Fibroblast of lung (primary cell): Measurements from ENCODE around the gene SCUBE1. TPM values are rescaled to one million over a fixed set of nuclear protein-coding genes. Genes with fewer than 3 reads are reported as not detected.

Experiments used
- DNase-seq, 2 donors: peaks; one replicate each; pipeline versions ENCODE4 v3.0.0 to v3.0.0-alpha.2; 2010; ENCODE audit warnings: low read depth in 2 of 2
- H2AFZ ChIP-seq: 2 replicates; pipeline ENCODE4 v1.5.1; 2012; ENCODE audit warnings: low read length, control low read depth, inconsistent platforms
- H3K27ac ChIP-seq: 2 replicates; pipeline ENCODE4 v1.5.1; 2011; ENCODE audit warnings: low read length, control low read depth; ENCODE audit not compliant: insufficient read depth
- H3K27me3 ChIP-seq: 2 replicates; pipeline ENCODE4 v1.5.1; 2011; ENCODE audit warnings: mild to moderate bottlenecking, low read length; ENCODE audit not compliant: control insufficient read depth, insufficient read depth
- H3K36me3 ChIP-seq: 2 replicates; pipeline ENCODE4 v1.5.1; 2011; ENCODE audit warnings: low read length; ENCODE audit not compliant: control insufficient read depth, insufficient read depth
- H3K4me1 ChIP-seq: 2 replicates; pipeline ENCODE4 v1.5.1; 2011; ENCODE audit warnings: low read length; ENCODE audit not compliant: control insufficient read depth, insufficient read depth; ENCODE audit errors: extremely low read depth
- H3K4me2 ChIP-seq: 2 replicates; pipeline ENCODE4 v1.5.1; 2011; ENCODE audit warnings: low read length, control low read depth; ENCODE audit not compliant: insufficient read depth; ENCODE audit errors: extremely low read depth
- H3K4me3 ChIP-seq, 4 experiments: fragments of 200-600 bp in 1 of 4; sonication (generic) in 1 of 4; replicated peaks in 1 of 4; 2 replicates each; pipeline ENCODE4 v1.5.1; 2011 to 2016; ENCODE audit warnings: low read length in 4 of 4, low read depth in 3 of 4, mild to moderate bottlenecking in 3 of 4, control low read depth in 2 of 4, inconsistent platforms in 1 of 4, mixed read lengths in 1 of 4; ENCODE audit not compliant: insufficient read depth in 1 of 4; ENCODE audit errors: control extremely low read depth in 1 of 4
- H3K79me2 ChIP-seq: 2 replicates; pipeline ENCODE4 v1.5.1; 2012; ENCODE audit warnings: mild to moderate bottlenecking, low read length, inconsistent platforms; ENCODE audit not compliant: control insufficient read depth, insufficient read depth
- H3K9ac ChIP-seq: 2 replicates; pipeline ENCODE4 v1.5.1; 2011; ENCODE audit warnings: mild to moderate bottlenecking, low read length, control low read depth; ENCODE audit not compliant: insufficient read depth
- H3K9me3 ChIP-seq: 2 replicates; pipeline ENCODE4 v1.5.1; 2012; ENCODE audit warnings: low read depth, low read length; ENCODE audit not compliant: control insufficient read depth, insufficient read depth
- H4K20me1 ChIP-seq: 2 replicates; pipeline ENCODE4 v1.5.1; 2011; ENCODE audit warnings: low read length; ENCODE audit not compliant: control insufficient read depth, insufficient read depth; ENCODE audit errors: extremely low read depth
- CTCF ChIP-seq, 2 donors: IDR thresholded peaks in 1 of 2; conservative IDR thresholded peaks in 1 of 2; 1 replicate in 1 of 2; 2 replicates in 1 of 2; pipeline ENCODE4 v1.5.1; 2011 to 2012; ENCODE audit warnings: low read length in 2 of 2, control low read depth in 1 of 2, inconsistent platforms in 1 of 2, low read depth in 1 of 2, mild to moderate bottlenecking in 1 of 2
- EZH2 ChIP-seq: IDR thresholded peaks from 2 replicates; pipeline ENCODE4 v1.5.1; 2012; ENCODE audit warnings: low read length, control low read depth, mild to moderate bottlenecking; ENCODE audit errors: missing control alignments
- polyA minus RNA-seq: library from RNA; depleted of rRNA, polyadenylated mRNA; stranded (reverse); fragments of >200 nt; gene quantifications from 2 replicates; pipeline ENCODE4 v1.2.3, GENCODE V29; 2011; ENCODE audit warnings: low replicate concordance
- polyA plus RNA-seq, 2 donors: library from polyadenylated mRNA; depleted of rRNA in 1 of 2; stranded (reverse) in 1 of 2; unstranded in 1 of 2; fragments of >200 nt; gene quantifications; 2 replicates each; pipeline ENCODE4 v1.2.1, GENCODE V29; 2011 to 2012; ENCODE audit warnings: missing spikeins in 1 of 2
- total RNA-seq: library from RNA; depleted of rRNA; stranded (reverse); fragments of >200 nt; gene quantifications from 2 replicates; pipeline ENCODE4 v1.2.1, GENCODE V29; 2014

SCUBE1 gene
- total RNA-seq (0.17 and 0.51 TPM in 2 replicates), polyA plus RNA-seq (not detected in 2 replicates), polyA minus RNA-seq (not detected in 2 replicates)
- not detected in 2 replicates for polyA plus RNA-seq (2012)

- Histone ChIP-seq H3K4me2 (no peak within 1 kb of the TSS), H3K4me1 (no peaks in the 10 kb centered on the region), H3K27me3 (peaks cover 36% of the 10 kb centered on the region), H3K9me3 (no peaks in the 10 kb centered on the region), H3K9ac (no peak within 1 kb of the TSS), H3K4me3 (no peak within 1 kb of the TSS), H3K27ac (no peak within 1 kb of the TSS), H3K36me3 (no peaks in the 10 kb centered on the region), H4K20me1 (no peaks in the 10 kb centered on the region), H2AFZ (no peak within 1 kb of the TSS), H3K79me2 (no peaks in the 10 kb centered on the region)
- no peak for TF ChIP-seq CTCF (conservative IDR thresholded peaks at IDR 0.05 in 1 of 2, IDR thresholded peaks at IDR 0.05 in 1 of 2; ENCODE audit: low read depth in 1 of 2, low read length in 2 of 2)
- peak; percentile 2 for TF ChIP-seq EZH2
- peak in 1 of 2 donors; percentile 25 for DNase-seq
Measured at GRCh38 chr22:43343262-43343669, at the start of gene SCUBE1. Gene SCUBE1, minus strand, starts transcription at chr22:43343372. Its CDS starts 111 bp downstream, at chr22:43343261.

GRCh38 chr22:43392385-43392989, 49.3 kb upstream of the SCUBE1 start:
- Histone ChIP-seq H3K79me2 (no peaks in the 10 kb centered on the region), H3K36me3 (no peaks in the 10 kb centered on the region), H3K4me3 (no peak overlapping the region), H3K9me3 (no peaks in the 10 kb centered on the region), H4K20me1 (no peaks in the 10 kb centered on the region), H3K4me2 (no peak overlapping the region), H3K4me1 (no peaks in the 10 kb centered on the region), H3K27me3 (peaks cover 2% of the 10 kb centered on the region), H3K9ac (no peak overlapping the region), H2AFZ (no peak overlapping the region), H3K27ac (no peak overlapping the region)
- TF ChIP-seq CTCF (conservative IDR thresholded peaks at IDR 0.05 in 1 of 2, IDR thresholded peaks at IDR 0.05 in 1 of 2; ENCODE audit: low read depth in 1 of 2, low read length in 2 of 2) (no peak), EZH2 (no peak)
- DNase-seq, result no peak

- no peak for TF ChIP-seq CTCF (conservative IDR thresholded peaks at IDR 0.05 in 1 of 2, IDR thresholded peaks at IDR 0.05 in 1 of 2; ENCODE audit: low read depth in 1 of 2, low read length in 2 of 2)
- TF ChIP-seq EZH2, result no peak
- no peak overlapping the region for H3K4me3 ChIP-seq
- H3K27me3 ChIP-seq, result peaks cover 2% of the 10 kb centered on the region
- H3K9ac ChIP-seq, result no peak overlapping the region
- DNase-seq, result no peak
- no peak overlapping the region for H2AFZ ChIP-seq
- no peak overlapping the region for H3K27ac ChIP-seq
- no peaks in the 10 kb centered on the region for H3K36me3 ChIP-seq
- H3K9me3 ChIP-seq, result no peaks in the 10 kb centered on the region
- no peaks in the 10 kb centered on the region for H4K20me1 ChIP-seq
- no peaks in the 10 kb centered on the region for H3K4me1 ChIP-seq
- no peak overlapping the region for H3K4me2 ChIP-seq
- no peaks in the 10 kb centered on the region for H3K79me2 ChIP-seq
Measured at GRCh38 chr22:43391306-43391705, 48.1 kb upstream of the SCUBE1 start.
